ENCODE measurements around the gene CR1. TPM values are rescaled to one million over a fixed set of nuclear protein-coding genes. Genes with fewer than 3 reads are reported as not detected.
"Not testable (repeated sequence)": the region's sequence is repeated elsewhere in the genome, so short reads cannot be mapped to it uniquely, and the experiment has no call there.

CR1 gene
- total and polyA plus RNA-seq, 9 of the 15 experiments (the other 6 are each of a cell fraction or from before 2014, with no cell fraction given), result 0.07 to 0.47 (median 0.18) TPM

GRCh38 chr1:207635569-207636186, 139.7 kb downstream of the CR1 start (continued):
- TF ChIP-seq TEAD1 (CRISPR knock-in tag; IDR thresholded peaks at IDR 0.05) (peak; percentile 6 to 79; a peak in 3 of 4 replicates), PTTG1 (tag; IDR thresholded peaks at IDR 0.05; ENCODE audit: low read depth) (peak; percentile 80), ARID1B (IDR thresholded peaks at IDR 0.05) (peak; percentile 96), EGR1 (conservative IDR thresholded peaks at IDR 0.05) (peak; percentile 24; the same call in 1 of the 2 replicates), ZNF347 (CRISPR knock-in tag; IDR thresholded peaks at IDR 0.05; ENCODE audit: low read depth) (peak; percentile 19; the same call in 1 of the 2 replicates), EHMT2 (IDR thresholded peaks at IDR 0.05) (peak; percentile 47; the same call in 1 of the 2 replicates), MECOM (CRISPR knock-in tag; IDR thresholded peaks at IDR 0.05) (peak; percentile 74; the same call in 1 of the 2 replicates), DMBX1 (CRISPR knock-in tag; IDR thresholded peaks at IDR 0.05; ENCODE audit: borderline replicate concordance) (peak; percentile 98), BRD9 (IDR thresholded peaks at IDR 0.05; ENCODE audit: low read depth, partially characterized antibody) (peak; percentile 86), MTA1 (IDR thresholded peaks at IDR 0.05; ENCODE audit: borderline replicate concordance) (peak; percentile 79; the same call in 1 of the 2 replicates), RFX1 (IDR thresholded peaks at IDR 0.05) (peak; percentile 4; the same call in 1 of the 2 replicates), ZNF584 (CRISPR knock-in tag; IDR thresholded peaks at IDR 0.05; ENCODE audit: low read depth) (0 out of 2 replicates have a peak, but pooled peaks have one; percentile 51), ZNF79 (CRISPR knock-in tag; IDR thresholded peaks at IDR 0.05; ENCODE audit: low read depth) (0 out of 2 replicates have a peak, but pooled peaks have one; percentile 26), JUN (CRISPR knock-in tag; IDR thresholded peaks at IDR 0.05; ENCODE audit: borderline replicate concordance) (peak; percentile 29; the same call in 1 of the 2 replicates), SMARCA5 (IDR thresholded peaks at IDR 0.05) (peak; percentile 62; the same call in 1 of the 2 replicates), ZEB2 (IDR thresholded peaks at IDR 0.05) (peak; percentile 83), ZNF592 (IDR thresholded peaks at IDR 0.05) (peak; percentile 99), SP1 (CRISPR knock-in tag; IDR thresholded peaks at IDR 0.05) (peak; percentile 56; the same call in 1 of the 2 replicates)
- TF ChIP-seq, protein P1, sequence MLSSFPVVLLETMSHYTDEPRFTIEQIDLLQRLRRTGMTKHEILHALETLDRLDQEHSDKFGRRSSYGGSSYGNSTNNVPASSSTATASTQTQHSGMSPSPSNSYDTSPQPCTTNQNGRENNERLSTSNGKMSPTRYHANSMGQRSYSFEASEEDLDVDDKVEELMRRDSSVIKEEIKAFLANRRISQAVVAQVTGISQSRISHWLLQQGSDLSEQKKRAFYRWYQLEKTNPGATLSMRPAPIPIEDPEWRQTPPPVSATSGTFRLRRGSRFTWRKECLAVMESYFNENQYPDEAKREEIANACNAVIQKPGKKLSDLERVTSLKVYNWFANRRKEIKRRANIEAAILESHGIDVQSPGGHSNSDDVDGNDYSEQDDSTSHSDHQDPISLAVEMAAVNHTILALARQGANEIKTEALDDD (IDR thresholded peaks at IDR 0.05), result peak; percentile 84; the same call in 1 of the 2 replicates
- TF ChIP-seq, protein P2, sequence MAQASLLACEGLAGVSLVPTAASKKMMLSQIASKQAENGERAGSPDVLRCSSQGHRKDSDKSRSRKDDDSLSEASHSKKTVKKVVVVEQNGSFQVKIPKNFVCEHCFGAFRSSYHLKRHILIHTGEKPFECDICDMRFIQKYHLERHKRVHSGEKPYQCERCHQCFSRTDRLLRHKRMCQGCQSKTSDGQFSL (CRISPR knock-in tag; IDR thresholded peaks at IDR 0.05), result not testable (repeated sequence)
- TF ChIP-seq, protein P2 (tag; IDR thresholded peaks at IDR 0.05), result peak in 1 of 2 experiments; percentile 88; a peak in 2 of 4 replicates
- not testable (repeated sequence) for TF ChIP-seq JUN (IDR thresholded peaks at IDR 0.05; ENCODE audit: borderline replicate concordance, low read depth, low read length)
- TF ChIP-seq, protein P3, sequence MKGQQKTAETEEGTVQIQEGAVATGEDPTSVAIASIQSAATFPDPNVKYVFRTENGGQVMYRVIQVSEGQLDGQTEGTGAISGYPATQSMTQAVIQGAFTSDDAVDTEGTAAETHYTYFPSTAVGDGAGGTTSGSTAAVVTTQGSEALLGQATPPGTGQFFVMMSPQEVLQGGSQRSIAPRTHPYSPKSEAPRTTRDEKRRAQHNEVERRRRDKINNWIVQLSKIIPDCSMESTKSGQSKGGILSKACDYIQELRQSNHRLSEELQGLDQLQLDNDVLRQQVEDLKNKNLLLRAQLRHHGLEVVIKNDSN (CRISPR knock-in tag; IDR thresholded peaks at IDR 0.05), result 0 out of 2 replicates have a peak, but pooled peaks have one; percentile 50
